Measurements from ENCODE around the gene LUC7L3. TPM values are rescaled to one million over a fixed set of nuclear protein-coding genes. Genes with fewer than 3 reads are reported as not detected.

LUC7L3 gene
- total and polyA plus RNA-seq, 4 donors = 38.1 to 188 (median 89.4) TPM

DNA sequence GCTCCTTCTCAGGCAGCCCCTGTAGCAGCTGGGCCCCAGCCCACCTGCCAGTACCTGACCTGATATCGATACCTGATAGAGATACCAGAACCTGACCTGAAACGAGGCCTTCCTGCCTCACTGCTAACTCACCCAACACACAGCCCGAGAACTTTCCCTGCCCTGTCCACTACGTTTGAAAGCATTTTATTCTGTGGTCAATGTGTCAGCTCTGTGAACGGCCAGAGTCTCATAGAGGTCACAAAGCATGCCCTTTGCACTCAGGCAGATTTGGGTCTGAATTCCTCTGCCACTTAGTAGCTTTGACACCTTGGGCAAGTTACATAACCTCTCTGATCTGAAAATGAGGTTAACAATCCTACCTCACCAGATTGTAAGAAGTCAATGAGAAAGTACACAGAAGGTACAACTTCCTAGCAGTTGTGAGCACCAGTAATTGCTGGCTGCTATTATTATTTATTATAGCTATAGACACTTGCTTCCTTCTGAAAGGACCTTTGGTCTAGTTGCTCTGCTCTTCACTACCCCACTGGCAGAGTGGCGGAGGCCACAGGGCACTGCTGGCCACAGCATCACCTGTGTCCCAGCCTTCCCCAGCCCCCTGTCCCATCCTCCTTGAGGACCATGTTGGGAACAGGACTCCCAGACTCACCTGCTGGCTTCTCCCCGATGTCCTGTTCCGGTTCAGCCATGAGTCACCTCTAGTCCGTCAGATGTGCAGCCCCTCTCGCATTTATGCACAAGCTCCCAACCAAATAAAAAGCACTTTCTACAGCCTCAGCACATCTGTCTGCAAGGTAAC lies 47.0 kb downstream of the LUC7L3 start:
- no peak overlapping the region for H3K9ac ChIP-seq (ENCODE audit: insufficient read depth in 1 of 2, low read length in 2 of 2)
- H3K9me3 ChIP-seq (ENCODE audit: control insufficient read depth in 4 of 4, insufficient read depth in 3 of 4, low read length in 3 of 4) = no peaks in the 10 kb centered on the region
- H3K4me3 ChIP-seq = no peak overlapping the region
- TF ChIP-seq, protein P1, sequence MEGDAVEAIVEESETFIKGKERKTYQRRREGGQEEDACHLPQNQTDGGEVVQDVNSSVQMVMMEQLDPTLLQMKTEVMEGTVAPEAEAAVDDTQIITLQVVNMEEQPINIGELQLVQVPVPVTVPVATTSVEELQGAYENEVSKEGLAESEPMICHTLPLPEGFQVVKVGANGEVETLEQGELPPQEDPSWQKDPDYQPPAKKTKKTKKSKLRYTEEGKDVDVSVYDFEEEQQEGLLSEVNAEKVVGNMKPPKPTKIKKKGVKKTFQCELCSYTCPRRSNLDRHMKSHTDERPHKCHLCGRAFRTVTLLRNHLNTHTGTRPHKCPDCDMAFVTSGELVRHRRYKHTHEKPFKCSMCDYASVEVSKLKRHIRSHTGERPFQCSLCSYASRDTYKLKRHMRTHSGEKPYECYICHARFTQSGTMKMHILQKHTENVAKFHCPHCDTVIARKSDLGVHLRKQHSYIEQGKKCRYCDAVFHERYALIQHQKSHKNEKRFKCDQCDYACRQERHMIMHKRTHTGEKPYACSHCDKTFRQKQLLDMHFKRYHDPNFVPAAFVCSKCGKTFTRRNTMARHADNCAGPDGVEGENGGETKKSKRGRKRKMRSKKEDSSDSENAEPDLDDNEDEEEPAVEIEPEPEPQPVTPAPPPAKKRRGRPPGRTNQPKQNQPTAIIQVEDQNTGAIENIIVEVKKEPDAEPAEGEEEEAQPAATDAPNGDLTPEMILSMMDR (IDR thresholded peaks at IDR 0.05; ENCODE audit: control extremely low read depth, extremely low read depth) = no peak
- no peaks in the 10 kb centered on the region for H3K27me3 ChIP-seq (ENCODE audit: control insufficient read depth in 3 of 3, insufficient read depth in 3 of 3, low read length in 2 of 3)
- H3K36me3 ChIP-seq (ENCODE audit: control insufficient read depth in 4 of 4, insufficient read depth in 4 of 4, low read length in 4 of 4) = no peaks in the 10 kb centered on the region
- H3K4me1 ChIP-seq (ENCODE audit: control insufficient read depth in 5 of 5, insufficient read depth in 5 of 5, low read length in 5 of 5) = peaks cover 0 to 19% (median 5%) of the 10 kb centered on the region in 5 donors
- WGBS, 2 donors = 87 to 92% methylated on average over 10 of the region's 10 CpGs
- no peak overlapping the region for H3K27ac ChIP-seq (ENCODE audit: low read depth in 1 of 2, low read length in 1 of 2)
- no peak for ATAC-seq (ENCODE audit: insufficient read depth, low FRiP score)
- DNase-seq = no peak

DNA sequence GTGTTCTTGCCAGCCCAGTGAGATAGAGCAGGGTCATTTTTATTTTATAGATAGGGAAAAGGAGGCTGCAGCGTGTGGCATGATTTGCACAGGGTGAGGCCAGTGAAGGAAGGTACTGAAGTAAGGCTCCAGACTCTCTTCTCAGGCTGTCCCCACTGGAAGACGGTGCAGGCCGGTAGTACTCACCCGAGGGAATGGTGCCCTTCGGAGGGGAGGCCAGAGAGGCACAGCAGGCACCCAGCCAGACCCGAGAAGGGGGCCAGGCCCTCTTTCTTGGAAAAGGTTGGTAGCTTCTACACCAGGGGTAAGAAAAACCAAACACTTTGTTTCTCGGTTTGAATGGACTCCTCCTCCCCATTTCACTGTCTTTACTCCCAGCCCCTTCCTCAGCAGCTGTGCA lies 47.6 kb downstream of the LUC7L3 start:
- DNase-seq (no peak), ATAC-seq (ENCODE audit: insufficient read depth, low FRiP score) (no peak)
- Histone ChIP-seq H3K4me1 (ENCODE audit: control insufficient read depth in 5 of 5, insufficient read depth in 5 of 5, low read length in 5 of 5) (peaks cover 0 to 19% (median 5%) of the 10 kb centered on the region in 5 donors), H3K36me3 (ENCODE audit: control insufficient read depth in 4 of 4, insufficient read depth in 4 of 4, low read length in 4 of 4) (no peaks in the 10 kb centered on the region), H3K27ac (ENCODE audit: low read depth in 1 of 2, low read length in 1 of 2) (no peak overlapping the region), H3K4me3 (no peak overlapping the region), H3K9ac (ENCODE audit: insufficient read depth in 1 of 2, low read length in 2 of 2) (no peak overlapping the region), H3K9me3 (ENCODE audit: control insufficient read depth in 4 of 4, insufficient read depth in 3 of 4, low read length in 3 of 4) (no peaks in the 10 kb centered on the region), H3K27me3 (ENCODE audit: control insufficient read depth in 3 of 3, insufficient read depth in 3 of 3, low read length in 2 of 3) (no peaks in the 10 kb centered on the region)
- WGBS, 2 donors = 94% methylated on average over 7 of the region's 7 CpGs
- TF ChIP-seq, protein P1 (IDR thresholded peaks at IDR 0.05; ENCODE audit: control extremely low read depth, extremely low read depth) = no peak

DNA sequence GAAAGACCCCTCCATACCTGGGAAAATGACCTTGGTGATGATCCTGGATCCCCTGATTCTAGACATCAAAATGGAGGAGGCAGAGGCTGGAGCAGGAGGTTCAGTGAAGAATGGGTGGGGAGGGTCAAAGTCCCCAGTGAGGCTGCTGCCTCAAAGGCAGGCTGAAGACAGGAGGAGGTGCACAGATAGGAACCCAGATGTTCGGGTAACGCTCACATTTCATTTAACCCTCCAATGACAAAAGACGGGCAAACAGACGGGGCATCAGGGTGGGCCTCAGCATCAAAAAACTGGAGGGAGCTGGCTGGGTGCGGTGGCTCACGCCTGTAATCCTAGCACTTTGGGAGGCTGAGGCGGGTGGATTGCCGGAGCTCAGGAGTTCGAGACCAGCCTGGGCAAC lies 48.0 kb downstream of the LUC7L3 start, which contains the start of gene ANKRD40CL:
Gene ANKRD40CL (minus strand): TSS at position 73 of the 400 bp plus-strand sequence. CDS start 605 bp downstream, outside the sequence.
- no peaks in the 10 kb centered on the region for H3K9me3 ChIP-seq (ENCODE audit: control insufficient read depth in 4 of 4, insufficient read depth in 3 of 4, low read length in 3 of 4)
- no peak within 1 kb of the TSS for H3K27ac ChIP-seq (ENCODE audit: low read depth in 1 of 2, low read length in 1 of 2)
- 96 to 97% methylated on average over 9 of the region's 9 CpGs for WGBS, 2 donors
- no peaks in the 10 kb centered on the region for H3K36me3 ChIP-seq (ENCODE audit: control insufficient read depth in 4 of 4, insufficient read depth in 4 of 4, low read length in 4 of 4)
- ATAC-seq (ENCODE audit: insufficient read depth, low FRiP score) (no peak), DNase-seq (no peak)
- no peaks in the 10 kb centered on the region for H3K27me3 ChIP-seq (ENCODE audit: control insufficient read depth in 3 of 3, insufficient read depth in 3 of 3, low read length in 2 of 3)
- H3K4me1 ChIP-seq (ENCODE audit: control insufficient read depth in 5 of 5, insufficient read depth in 5 of 5, low read length in 5 of 5) = peaks cover 0 to 19% (median 5%) of the 10 kb centered on the region in 5 donors
- TF ChIP-seq, protein P1 (IDR thresholded peaks at IDR 0.05; ENCODE audit: control extremely low read depth, extremely low read depth) = no peak
- H3K9ac ChIP-seq (ENCODE audit: insufficient read depth in 1 of 2, low read length in 2 of 2) = no peak within 1 kb of the TSS
- no peak within 1 kb of the TSS for H3K4me3 ChIP-seq

Measured in lung (tissue), 12 donors.